SK-N-SH treated with all-trans-retinoic acid at 6 μM for 48 hours (cell line): ENCODE data around the gene TMEM240.

ENCODE experiments used
- ATAC-seq: fragments of 200-7000 bp; cut with Tn5 transposase; 3 replicates; pipeline ENCODE4 v1.9.1; 2020; ENCODE audit warnings: mild to moderate bottlenecking, moderate library complexity
- ARNTL ChIP-seq: fragments of 450-650 bp; formaldehyde crosslinking; IDR thresholded peaks from 2 replicates; pipeline ENCODE4 v1.5.0; 2020; ENCODE audit warnings: low read depth, mild to moderate bottlenecking, moderate library complexity, borderline replicate concordance
- CSDC2 ChIP-seq: fragments of 250-450 bp; sonication (Bioruptor Pico); IDR thresholded peaks from 2 replicates; pipeline ENCODE4 v1.5.0; 2020; ENCODE audit warnings: mild to moderate bottlenecking, moderate library complexity
- ESRRG ChIP-seq: fragments of 250-450 bp; sonication (Bioruptor Pico); IDR thresholded peaks from 2 replicates; pipeline ENCODE4 v1.6.1; 2021; ENCODE audit warnings: mild to moderate bottlenecking
- GLIS3 ChIP-seq: fragments of 250-450 bp; sonication (Bioruptor Pico); IDR thresholded peaks from 2 replicates; pipeline ENCODE4 v1.5.0; 2020; ENCODE audit warnings: mild to moderate bottlenecking, moderate library complexity
- OSR1 ChIP-seq: fragments of 250-450 bp; sonication (Bioruptor Pico); IDR thresholded peaks from 2 replicates; pipeline ENCODE4 v1.8.0; 2022; ENCODE audit warnings: moderate library complexity, mild to moderate bottlenecking, inconsistent platforms
- PPARA ChIP-seq: fragments of 250-450 bp; sonication (Bioruptor Pico); IDR thresholded peaks from 2 replicates; pipeline ENCODE4 v1.5.0; 2020; ENCODE audit warnings: mild to moderate bottlenecking, borderline replicate concordance
- RARB ChIP-seq: fragments of 250-450 bp; sonication (Bioruptor Pico); IDR thresholded peaks from 2 replicates; pipeline ENCODE4 v1.8.0; 2021; ENCODE audit warnings: mild to moderate bottlenecking, moderate library complexity
- SNAI2 ChIP-seq: fragments of 250-450 bp; sonication (Bioruptor Pico); IDR thresholded peaks from 2 replicates; pipeline ENCODE4 v1.5.0; 2020; ENCODE audit warnings: mild to moderate bottlenecking, moderate library complexity
- TCF4 ChIP-seq: fragments of 250-450 bp; sonication (Bioruptor Pico); IDR thresholded peaks from 2 replicates; pipeline ENCODE4 v1.8.0; 2021; ENCODE audit warnings: mild to moderate bottlenecking, moderate library complexity, borderline replicate concordance
- TOX ChIP-seq: fragments of 250-450 bp; sonication (Bioruptor Pico); IDR thresholded peaks from 2 replicates; pipeline ENCODE4 v1.8.0; 2021; ENCODE audit warnings: mild to moderate bottlenecking, moderate library complexity, borderline replicate concordance
- ZFP3 ChIP-seq: fragments of 250-450 bp; sonication (Bioruptor Pico); IDR thresholded peaks from 2 replicates; pipeline ENCODE4 v1.5.0; 2020; ENCODE audit warnings: mild to moderate bottlenecking, moderate library complexity
- ZFP30 ChIP-seq: fragments of 450-650 bp; formaldehyde crosslinking; IDR thresholded peaks from 2 replicates; pipeline ENCODE4 v1.5.0; 2022; ENCODE audit warnings: mild to moderate bottlenecking, moderate library complexity
- ZNF565 ChIP-seq: fragments of 450-650 bp; formaldehyde crosslinking; conservative IDR thresholded peaks from 2 replicates; pipeline ENCODE4 v1.5.0; 2020; ENCODE audit warnings: low read depth, mild to moderate bottlenecking, moderate library complexity
- ZNF70 ChIP-seq: fragments of 450-650 bp; formaldehyde crosslinking; IDR thresholded peaks from 2 replicates; pipeline ENCODE4 v1.5.0; 2020; ENCODE audit warnings: mild to moderate bottlenecking, moderate library complexity
- ZNF8 ChIP-seq: fragments of 450-650 bp; formaldehyde crosslinking; IDR thresholded peaks from 2 replicates; pipeline ENCODE4 v1.5.0; 2020; ENCODE audit warnings: mild to moderate bottlenecking, moderate library complexity
- TF ChIP-seq, protein P1 (sequence below): fragments of 250-450 bp; sonication (Bioruptor Pico); IDR thresholded peaks from 2 replicates; pipeline ENCODE4 v1.5.1; 2021; ENCODE audit warnings: mild to moderate bottlenecking, moderate library complexity
- TF ChIP-seq, protein P2 (sequence below): fragments of 250-450 bp; sonication (Bioruptor Pico); IDR thresholded peaks from 2 replicates; pipeline ENCODE4 v1.8.0; 2021; ENCODE audit warnings: low read depth, mild to moderate bottlenecking, moderate library complexity, borderline replicate concordance
- TF ChIP-seq, protein P3 (sequence below): fragments of 250-450 bp; sonication (Bioruptor Pico); IDR thresholded peaks from 2 replicates; pipeline ENCODE4 v1.5.1; 2020; ENCODE audit warnings: low read depth, mild to moderate bottlenecking, moderate library complexity
- TF ChIP-seq, protein P4 (sequence below): fragments of 250-450 bp; sonication (Bioruptor Pico); IDR thresholded peaks from 2 replicates; pipeline ENCODE4 v1.8.0; 2020; ENCODE audit warnings: mild to moderate bottlenecking, moderate library complexity, borderline replicate concordance

Gene TMEM240

DNA sequence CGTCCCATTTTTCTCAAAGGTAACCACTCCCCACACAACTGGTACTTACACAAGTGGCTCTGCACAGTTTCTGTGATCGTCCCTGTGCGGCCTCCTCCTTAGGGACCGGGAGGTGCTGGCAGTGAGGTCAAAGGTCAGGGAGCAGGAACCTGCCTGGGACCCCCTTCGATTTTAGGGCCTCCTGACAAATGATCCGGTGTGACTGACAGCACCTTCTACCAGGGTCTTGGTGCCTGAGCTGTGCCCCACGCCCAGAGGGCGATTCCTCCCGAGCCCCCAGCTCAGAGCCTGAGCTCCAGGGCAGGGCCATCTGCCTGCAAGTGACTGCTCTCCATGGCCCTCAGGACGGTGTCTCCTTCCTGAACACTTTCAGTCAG is 11.8 kb upstream of the TMEM240 start (continued):
- TF ChIP-seq, protein P1, sequence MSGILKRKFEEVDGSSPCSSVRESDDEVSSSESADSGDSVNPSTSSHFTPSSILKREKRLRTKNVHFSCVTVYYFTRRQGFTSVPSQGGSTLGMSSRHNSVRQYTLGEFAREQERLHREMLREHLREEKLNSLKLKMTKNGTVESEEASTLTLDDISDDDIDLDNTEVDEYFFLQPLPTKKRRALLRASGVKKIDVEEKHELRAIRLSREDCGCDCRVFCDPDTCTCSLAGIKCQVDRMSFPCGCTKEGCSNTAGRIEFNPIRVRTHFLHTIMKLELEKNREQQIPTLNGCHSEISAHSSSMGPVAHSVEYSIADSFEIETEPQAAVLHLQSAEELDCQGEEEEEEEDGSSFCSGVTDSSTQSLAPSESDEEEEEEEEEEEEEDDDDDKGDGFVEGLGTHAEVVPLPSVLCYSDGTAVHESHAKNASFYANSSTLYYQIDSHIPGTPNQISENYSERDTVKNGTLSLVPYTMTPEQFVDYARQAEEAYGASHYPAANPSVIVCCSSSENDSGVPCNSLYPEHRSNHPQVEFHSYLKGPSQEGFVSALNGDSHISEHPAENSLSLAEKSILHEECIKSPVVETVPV: no peak
- TF ChIP-seq ZFP3 (CRISPR knock-in tag): no peak
- no peak for TF ChIP-seq OSR1 (CRISPR knock-in tag)
- TF ChIP-seq, all 23 proteins: peak for 0

DNA sequence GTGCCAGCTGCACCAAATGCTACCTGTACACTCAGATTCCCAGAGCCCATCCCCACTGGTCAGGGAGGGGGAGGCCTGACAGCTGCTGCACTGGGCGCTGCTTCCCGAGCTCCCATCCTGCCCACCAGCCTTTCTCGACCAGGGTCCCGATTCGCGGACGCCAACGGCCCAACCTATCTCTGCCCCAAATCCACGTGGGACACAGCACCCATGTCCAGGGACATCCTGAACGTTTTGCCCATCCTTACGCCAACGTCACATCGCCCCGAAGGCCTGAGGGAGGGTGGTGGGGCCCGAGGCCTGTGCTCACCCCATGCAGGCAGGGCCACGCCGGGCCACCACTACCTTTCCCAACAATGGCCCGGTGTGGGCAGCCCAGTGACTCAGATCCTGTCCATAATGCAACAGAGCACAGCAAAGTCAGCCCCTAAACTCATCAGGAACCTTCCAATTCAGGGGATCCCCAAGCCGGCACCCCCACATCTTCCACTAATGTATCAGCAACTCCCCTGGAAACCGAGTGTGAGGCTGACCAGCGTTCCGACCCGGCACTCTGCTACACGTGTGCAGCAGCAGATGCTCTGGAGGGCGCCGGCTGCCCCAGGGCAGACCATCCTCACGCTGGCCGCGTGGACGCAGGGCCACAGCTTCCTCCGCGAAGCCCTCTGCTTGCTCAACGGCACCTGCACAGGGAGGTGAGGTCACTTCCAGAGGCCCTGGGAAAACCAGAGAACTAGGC is 11.3 kb upstream of the TMEM240 start:
- TF ChIP-seq ZNF70: no peak
- no peak for TF ChIP-seq RARB
- TF ChIP-seq, protein P2, sequence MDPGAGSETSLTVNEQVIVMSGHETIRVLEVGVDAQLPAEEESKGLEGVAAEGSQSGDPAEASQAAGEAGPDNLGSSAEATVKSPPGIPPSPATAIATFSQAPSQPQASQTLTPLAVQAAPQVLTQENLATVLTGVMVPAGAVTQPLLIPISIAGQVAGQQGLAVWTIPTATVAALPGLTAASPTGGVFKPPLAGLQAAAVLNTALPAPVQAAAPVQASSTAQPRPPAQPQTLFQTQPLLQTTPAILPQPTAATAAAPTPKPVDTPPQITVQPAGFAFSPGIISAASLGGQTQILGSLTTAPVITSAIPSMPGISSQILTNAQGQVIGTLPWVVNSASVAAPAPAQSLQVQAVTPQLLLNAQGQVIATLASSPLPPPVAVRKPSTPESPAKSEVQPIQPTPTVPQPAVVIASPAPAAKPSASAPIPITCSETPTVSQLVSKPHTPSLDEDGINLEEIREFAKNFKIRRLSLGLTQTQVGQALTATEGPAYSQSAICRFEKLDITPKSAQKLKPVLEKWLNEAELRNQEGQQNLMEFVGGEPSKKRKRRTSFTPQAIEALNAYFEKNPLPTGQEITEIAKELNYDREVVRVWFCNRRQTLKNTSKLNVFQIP (CRISPR knock-in tag): no peak
- TF ChIP-seq ZFP3 (CRISPR knock-in tag): no peak
- no peak for TF ChIP-seq ZFP30 (CRISPR knock-in tag)
- no peak for TF ChIP-seq ZNF565 (CRISPR knock-in tag)
- no peak for ATAC-seq

DNA sequence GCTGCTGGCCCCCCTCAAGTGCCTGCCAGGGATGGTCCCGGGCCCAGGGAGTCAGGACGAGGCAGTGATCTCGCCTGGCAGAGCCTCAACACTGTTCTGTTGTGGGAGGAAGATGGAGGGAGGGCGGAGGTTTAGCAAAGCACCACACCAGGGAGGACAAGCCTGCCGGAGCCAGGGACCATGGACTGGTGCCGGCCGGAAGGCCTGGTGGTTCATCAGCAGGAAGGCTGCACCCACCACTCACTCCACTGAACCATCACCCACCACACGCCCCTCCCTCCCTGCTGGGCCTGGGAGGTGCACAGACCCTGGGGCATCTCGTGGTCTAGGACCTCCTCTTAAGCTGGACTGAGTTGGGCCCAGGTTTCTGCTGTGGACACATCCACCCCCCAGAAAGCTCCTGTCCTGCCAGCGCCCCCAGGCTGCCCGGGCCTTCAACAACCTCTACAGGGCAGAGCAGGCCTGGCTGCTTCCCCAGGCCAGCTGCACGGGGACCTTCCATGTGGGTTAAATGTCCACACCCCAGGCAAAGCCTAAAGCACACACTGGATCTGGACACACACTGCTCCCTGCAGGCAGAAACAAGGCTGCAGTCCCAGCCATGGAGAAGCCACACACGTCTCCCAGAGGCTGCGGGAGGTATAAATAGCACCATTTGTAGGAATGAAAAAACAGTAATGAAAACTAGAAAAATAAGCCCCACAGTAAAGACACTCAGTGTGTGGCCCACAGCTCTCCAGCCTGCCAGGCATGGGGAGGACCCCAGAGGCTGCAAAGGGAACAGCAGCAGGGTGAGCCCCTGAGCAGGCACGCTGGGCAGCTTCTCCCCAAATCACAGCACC is 10.4 kb upstream of the TMEM240 start:
- TF ChIP-seq ZNF565 (CRISPR knock-in tag) (no peak), OSR1 (CRISPR knock-in tag) (no peak), PPARA (CRISPR knock-in tag) (no peak), ZNF70 (no peak), ZFP3 (CRISPR knock-in tag) (no peak), ZFP30 (CRISPR knock-in tag) (no peak), TOX (CRISPR knock-in tag) (no peak), CSDC2 (CRISPR knock-in tag) (no peak), GLIS3 (no peak), ESRRG (CRISPR knock-in tag) (no peak)
- TF ChIP-seq, protein P3, sequence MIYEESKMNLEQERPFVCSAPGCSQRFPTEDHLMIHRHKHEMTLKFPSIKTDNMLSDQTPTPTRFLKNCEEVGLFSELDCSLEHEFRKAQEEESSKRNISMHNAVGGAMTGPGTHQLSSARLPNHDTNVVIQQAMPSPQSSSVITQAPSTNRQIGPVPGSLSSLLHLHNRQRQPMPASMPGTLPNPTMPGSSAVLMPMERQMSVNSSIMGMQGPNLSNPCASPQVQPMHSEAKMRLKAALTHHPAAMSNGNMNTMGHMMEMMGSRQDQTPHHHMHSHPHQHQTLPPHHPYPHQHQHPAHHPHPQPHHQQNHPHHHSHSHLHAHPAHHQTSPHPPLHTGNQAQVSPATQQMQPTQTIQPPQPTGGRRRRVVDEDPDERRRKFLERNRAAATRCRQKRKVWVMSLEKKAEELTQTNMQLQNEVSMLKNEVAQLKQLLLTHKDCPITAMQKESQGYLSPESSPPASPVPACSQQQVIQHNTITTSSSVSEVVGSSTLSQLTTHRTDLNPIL (CRISPR knock-in tag): no peak
- TF ChIP-seq, protein P4, sequence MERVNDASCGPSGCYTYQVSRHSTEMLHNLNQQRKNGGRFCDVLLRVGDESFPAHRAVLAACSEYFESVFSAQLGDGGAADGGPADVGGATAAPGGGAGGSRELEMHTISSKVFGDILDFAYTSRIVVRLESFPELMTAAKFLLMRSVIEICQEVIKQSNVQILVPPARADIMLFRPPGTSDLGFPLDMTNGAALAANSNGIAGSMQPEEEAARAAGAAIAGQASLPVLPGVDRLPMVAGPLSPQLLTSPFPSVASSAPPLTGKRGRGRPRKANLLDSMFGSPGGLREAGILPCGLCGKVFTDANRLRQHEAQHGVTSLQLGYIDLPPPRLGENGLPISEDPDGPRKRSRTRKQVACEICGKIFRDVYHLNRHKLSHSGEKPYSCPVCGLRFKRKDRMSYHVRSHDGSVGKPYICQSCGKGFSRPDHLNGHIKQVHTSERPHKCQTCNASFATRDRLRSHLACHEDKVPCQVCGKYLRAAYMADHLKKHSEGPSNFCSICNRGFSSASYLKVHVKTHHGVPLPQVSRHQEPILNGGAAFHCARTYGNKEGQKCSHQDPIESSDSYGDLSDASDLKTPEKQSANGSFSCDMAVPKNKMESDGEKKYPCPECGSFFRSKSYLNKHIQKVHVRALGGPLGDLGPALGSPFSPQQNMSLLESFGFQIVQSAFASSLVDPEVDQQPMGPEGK: no peak
- TF ChIP-seq, protein P1: no peak
- ATAC-seq: peak; percentile 56

DNA sequence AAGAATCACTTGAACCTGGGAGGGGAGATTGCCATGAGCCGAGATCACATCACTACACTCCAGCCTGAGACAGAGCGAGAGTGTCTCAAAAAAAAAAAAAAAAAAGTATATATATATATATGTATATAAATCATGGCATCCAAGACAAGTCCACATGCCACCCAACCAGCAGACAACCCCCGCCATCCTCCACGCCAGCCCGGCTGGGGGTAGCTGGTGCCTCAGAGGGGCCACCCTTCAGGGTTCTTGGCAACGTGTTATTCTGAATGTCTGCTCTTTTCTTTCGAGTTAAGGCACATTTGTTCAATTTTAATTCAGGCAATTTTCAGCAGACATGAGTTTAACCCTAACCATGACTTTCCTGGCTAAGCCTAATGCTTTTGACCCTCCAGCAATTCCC is 9.7 kb upstream of the TMEM240 start:
- no peak for ATAC-seq
- TF ChIP-seq ZNF8 (CRISPR knock-in tag): no peak
- TF ChIP-seq OSR1 (CRISPR knock-in tag): no peak
- TF ChIP-seq ZFP3 (CRISPR knock-in tag): no peak
- TF ChIP-seq ZNF70: no peak
- TF ChIP-seq SNAI2: no peak
- no peak for TF ChIP-seq TCF4
- TF ChIP-seq ARNTL (CRISPR knock-in tag): no peak
- TF ChIP-seq GLIS3: no peak
- TF ChIP-seq, all 23 proteins: peak for 0
